ENCODE data around the gene USP34.

GRCh38 chr2:61379521-61379920 is 91.4 kb downstream of the USP34 start:
- TF ChIP-seq, protein P1, sequence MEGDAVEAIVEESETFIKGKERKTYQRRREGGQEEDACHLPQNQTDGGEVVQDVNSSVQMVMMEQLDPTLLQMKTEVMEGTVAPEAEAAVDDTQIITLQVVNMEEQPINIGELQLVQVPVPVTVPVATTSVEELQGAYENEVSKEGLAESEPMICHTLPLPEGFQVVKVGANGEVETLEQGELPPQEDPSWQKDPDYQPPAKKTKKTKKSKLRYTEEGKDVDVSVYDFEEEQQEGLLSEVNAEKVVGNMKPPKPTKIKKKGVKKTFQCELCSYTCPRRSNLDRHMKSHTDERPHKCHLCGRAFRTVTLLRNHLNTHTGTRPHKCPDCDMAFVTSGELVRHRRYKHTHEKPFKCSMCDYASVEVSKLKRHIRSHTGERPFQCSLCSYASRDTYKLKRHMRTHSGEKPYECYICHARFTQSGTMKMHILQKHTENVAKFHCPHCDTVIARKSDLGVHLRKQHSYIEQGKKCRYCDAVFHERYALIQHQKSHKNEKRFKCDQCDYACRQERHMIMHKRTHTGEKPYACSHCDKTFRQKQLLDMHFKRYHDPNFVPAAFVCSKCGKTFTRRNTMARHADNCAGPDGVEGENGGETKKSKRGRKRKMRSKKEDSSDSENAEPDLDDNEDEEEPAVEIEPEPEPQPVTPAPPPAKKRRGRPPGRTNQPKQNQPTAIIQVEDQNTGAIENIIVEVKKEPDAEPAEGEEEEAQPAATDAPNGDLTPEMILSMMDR (IDR thresholded peaks at IDR 0.05; ENCODE audit: low read depth, low read length, missing input control), result no peak
- TF ChIP-seq TAF1 (conservative IDR thresholded peaks at IDR 0.05) (no peak), RAD21 (IDR thresholded peaks at IDR 0.05) (no peak), ATF3 (IDR thresholded peaks at IDR 0.05) (no peak), EGR1 (IDR thresholded peaks at IDR 0.05; ENCODE audit: low read depth in 2 of 2) (no peak)

All from liver (tissue), 3 donors.